Adrenal gland (tissue), 5 donors: ENCODE data around the gene SHF.

Experiments used
- CTCF ChIP-seq, 6 experiments: fragments of 450-650 bp in 4 of 6; fragments of 200-600 bp in 2 of 6; sonication (generic) in 1 of 6; IDR thresholded peaks; 1 replicate in 5 of 6; 2 replicates in 1 of 6; pipeline versions ENCODE4 v1.5.1 to v1.8.0; 2016 to 2021; ENCODE audit warnings: antibody characterized with exemption in 6 of 6, mild to moderate bottlenecking in 2 of 6, moderate library complexity in 1 of 6
- POLR2A ChIP-seq, 2 donors: fragments of 450-650 bp; IDR thresholded peaks; one replicate each; pipeline ENCODE4 v1.6.1; 2017; ENCODE audit warnings: antibody characterized with exemption in 2 of 2, mild to moderate bottlenecking in 2 of 2, moderate library complexity in 1 of 2
- donor health status: DM: no; HTN: no; CAD: no.

- TF ChIP-seq CTCF (IDR thresholded peaks at IDR 0.05) (peak in 2 of 6 experiments; percentile 22), POLR2A (IDR thresholded peaks at IDR 0.05) (no peak)
Measured at GRCh38 chr15:45134682-45135604, 52.8 kb downstream of the SHF start.
